T-helper 1 cell treated with Interleukin-12 subunit alpha and Interleukin-12 subunit beta and Interleukin-4 antibody, amounts not matched to agents 30 μg/mL and 1 μg/mL, for 36 hours (primary cell): ENCODE data around the gene PUS1.
"Not testable (repeated sequence)": the region's sequence is repeated elsewhere in the genome, so short reads cannot be mapped to it uniquely, and the experiment has no call there.

Experiments used
- H3K27ac Mint-ChIP-seq: one replicate; pipeline ENCODE4 v1.8.0; 2021; ENCODE audit warnings: mild to moderate bottlenecking, mixed read lengths
- H3K27me3 Mint-ChIP-seq: one replicate; pipeline ENCODE4 v1.8.0; 2021; ENCODE audit warnings: low read depth, mixed read lengths
- H3K36me3 Mint-ChIP-seq: one replicate; pipeline ENCODE4 v1.8.0; 2021; ENCODE audit warnings: low read depth, mixed read lengths
- H3K4me1 Mint-ChIP-seq: one replicate; pipeline ENCODE4 v1.8.0; 2021; ENCODE audit warnings: low read depth, mixed read lengths
- H3K4me3 Mint-ChIP-seq: one replicate; pipeline ENCODE4 v1.8.0; 2021; ENCODE audit warnings: mild to moderate bottlenecking, moderate library complexity, mixed read lengths
- H3K9me3 Mint-ChIP-seq: one replicate; pipeline ENCODE4 v1.8.0; 2021; ENCODE audit warnings: mixed read lengths

Gene PUS1

GRCh38 chr12:131948713-131949430 is 19.8 kb downstream of the PUS1 start:
- H3K4me1 Mint-ChIP-seq = peaks cover 25% of the 10 kb centered on the region

GRCh38 chr12:131949431-131950181 is 20.5 kb downstream of the PUS1 start, which contains the start of gene EP400:
Gene EP400 (plus strand): TSS chr12:131949942. CDS start chr12:131960620, 10,678 bp downstream.
- Mint-ChIP-seq H3K27me3 (no peaks in the 10 kb centered on the region), H3K27ac (peak within 1 kb of the TSS; percentile 92), H3K4me3 (peak within 1 kb of the TSS; percentile 89), H3K4me1 (peaks cover 25% of the 10 kb centered on the region), H3K9me3 (no peaks in the 10 kb centered on the region), H3K36me3 (no peaks in the 10 kb centered on the region)

More at GRCh38 chr12:131948713-131949430, 19.8 kb downstream of the PUS1 start:
- H3K27me3 Mint-ChIP-seq, H3K9me3 Mint-ChIP-seq, H3K36me3 Mint-ChIP-seq: not testable (repeated sequence)
- peak overlapping the region; percentile 78 for H3K27ac Mint-ChIP-seq
- peak overlapping the region; percentile 75 for H3K4me3 Mint-ChIP-seq

DNA sequence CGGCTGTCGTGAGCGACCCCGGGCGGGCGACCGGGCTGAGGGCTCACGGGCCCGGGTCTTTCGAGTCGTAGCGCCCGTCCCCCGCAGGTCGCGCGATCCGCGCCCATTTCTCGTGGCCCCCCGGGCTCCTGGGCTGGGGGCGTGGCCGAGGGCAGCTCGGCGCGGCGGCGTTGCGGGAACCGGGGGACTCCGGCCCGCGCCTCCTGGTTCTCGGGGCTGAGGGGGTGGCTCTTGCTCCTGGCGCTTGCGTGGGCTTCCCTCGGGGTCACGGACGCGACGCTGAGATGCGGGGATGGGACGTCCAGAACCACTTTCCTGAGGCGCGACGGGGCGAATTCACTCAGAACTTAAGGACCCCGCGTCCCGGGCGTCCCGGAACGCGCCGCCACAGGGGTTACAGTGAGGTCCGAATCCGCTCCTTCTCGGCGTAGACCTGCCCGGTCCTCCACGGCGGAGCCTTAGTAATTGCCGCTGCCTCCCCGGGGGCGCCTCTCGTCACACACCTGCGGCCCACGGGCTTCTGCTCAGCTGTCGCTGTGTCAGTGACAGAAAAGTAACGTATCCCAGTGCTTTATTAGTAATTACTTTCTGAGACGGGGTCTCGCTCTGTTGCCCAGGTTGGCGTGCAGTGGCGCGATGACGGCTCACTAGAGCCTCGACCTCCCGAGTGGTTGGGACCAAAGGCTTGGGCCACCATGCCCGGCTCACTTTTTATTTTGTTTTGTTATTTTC is 21.3 kb downstream of the PUS1 start:
- Mint-ChIP-seq H3K9me3 (no peaks in the 10 kb centered on the region), H3K4me1 (peaks cover 25% of the 10 kb centered on the region), H3K4me3 (peak overlapping the region; percentile 89), H3K36me3 (no peaks in the 10 kb centered on the region), H3K27ac (peak overlapping the region; percentile 92), H3K27me3 (no peaks in the 10 kb centered on the region)

- H3K4me1 Mint-ChIP-seq = peaks cover 20% of the 10 kb centered on the region
- H3K9me3 Mint-ChIP-seq, H3K36me3 Mint-ChIP-seq, H3K4me3 Mint-ChIP-seq, H3K27ac Mint-ChIP-seq, H3K27me3 Mint-ChIP-seq: not testable (repeated sequence)
These were observed 24.7 kb downstream of the PUS1 start for GRCh38 chr12:131953810-131954209.

- not testable (repeated sequence) for H3K27ac Mint-ChIP-seq, H3K9me3 Mint-ChIP-seq, H3K27me3 Mint-ChIP-seq, H3K4me3 Mint-ChIP-seq, H3K36me3 Mint-ChIP-seq
- H3K4me1 Mint-ChIP-seq = peaks cover 22% of the 10 kb centered on the region
These were observed 25.4 kb downstream of the PUS1 start for GRCh38 chr12:131954460-131954859.

DNA sequence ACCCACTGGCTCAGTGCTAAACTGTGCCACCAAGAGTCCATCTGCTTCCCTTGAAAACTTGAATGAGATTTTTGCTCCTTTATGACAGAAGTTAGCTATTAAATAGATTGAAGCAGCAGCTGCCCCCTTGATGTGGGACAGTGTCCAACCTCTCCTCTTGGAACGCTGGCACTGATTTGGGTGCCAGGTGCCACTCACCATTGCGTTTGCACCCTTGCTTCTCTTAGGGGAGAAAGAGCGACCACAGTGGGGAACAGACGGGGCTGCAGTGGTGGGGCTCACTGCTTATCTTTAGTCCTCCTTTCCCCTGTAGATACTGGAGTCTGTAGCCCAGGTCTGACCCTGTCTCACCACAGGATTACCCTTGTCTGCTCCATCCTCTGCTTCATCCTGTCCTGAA is 30.0 kb downstream of the PUS1 start:
- Mint-ChIP-seq H3K4me1 (peaks cover 31% of the 10 kb centered on the region), H3K36me3 (peaks cover 6% of the 10 kb centered on the region), H3K27me3 (no peaks in the 10 kb centered on the region), H3K27ac (no peak overlapping the region), H3K4me3 (no peak overlapping the region), H3K9me3 (no peaks in the 10 kb centered on the region)

GRCh38 chr12:131959641-131960589 is 30.8 kb downstream of the PUS1 start:
- H3K36me3 Mint-ChIP-seq = peaks cover 7% of the 10 kb centered on the region
- H3K4me3 Mint-ChIP-seq = no peak overlapping the region
- H3K27me3 Mint-ChIP-seq = no peaks in the 10 kb centered on the region
- no peak overlapping the region for H3K27ac Mint-ChIP-seq
- H3K9me3 Mint-ChIP-seq = no peaks in the 10 kb centered on the region
- peaks cover 33% of the 10 kb centered on the region for H3K4me1 Mint-ChIP-seq

- peaks cover 12% of the 10 kb centered on the region for H3K36me3 Mint-ChIP-seq
- not testable (repeated sequence) for H3K9me3 Mint-ChIP-seq, H3K27ac Mint-ChIP-seq, H3K27me3 Mint-ChIP-seq, H3K4me3 Mint-ChIP-seq
- H3K4me1 Mint-ChIP-seq = peaks cover 37% of the 10 kb centered on the region
These were observed 31.7 kb downstream of the PUS1 start for GRCh38 chr12:131960590-131961325.

GRCh38 chr12:131961328-131961727 is 32.3 kb downstream of the PUS1 start:
- Mint-ChIP-seq H3K36me3 (peaks cover 12% of the 10 kb centered on the region), H3K4me1 (peaks cover 34% of the 10 kb centered on the region)
- H3K4me3 Mint-ChIP-seq, H3K27ac Mint-ChIP-seq, H3K9me3 Mint-ChIP-seq, H3K27me3 Mint-ChIP-seq: not testable (repeated sequence)

GRCh38 chr12:131962069-131962468 is 33.0 kb downstream of the PUS1 start:
- H3K36me3 Mint-ChIP-seq = peaks cover 12% of the 10 kb centered on the region
- H3K27ac Mint-ChIP-seq = peak overlapping the region; percentile 14
- no peaks in the 10 kb centered on the region for H3K27me3 Mint-ChIP-seq
- H3K4me3 Mint-ChIP-seq = no peak overlapping the region
- H3K4me1 Mint-ChIP-seq = peaks cover 34% of the 10 kb centered on the region
- H3K9me3 Mint-ChIP-seq = no peaks in the 10 kb centered on the region

DNA sequence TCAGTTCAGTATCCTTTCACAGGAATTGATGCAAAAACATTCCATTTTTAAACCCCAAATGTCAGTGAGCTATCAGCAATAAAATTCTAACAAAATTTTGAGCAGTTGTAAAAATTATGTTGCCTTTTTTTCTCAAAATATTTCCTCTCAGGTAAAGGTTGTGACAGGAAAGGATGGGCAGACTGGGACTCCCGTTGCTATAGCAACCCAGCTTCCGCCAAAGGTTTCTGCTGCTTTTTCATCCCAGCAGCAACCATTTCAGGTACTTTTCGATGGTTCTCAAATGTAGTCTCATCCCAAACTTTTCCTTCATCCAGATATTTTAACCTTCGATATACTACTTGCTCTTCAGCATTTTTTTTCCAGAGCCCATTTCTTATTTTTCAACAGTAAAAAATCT is 34.3 kb downstream of the PUS1 start:
- peaks cover 33% of the 10 kb centered on the region for H3K4me1 Mint-ChIP-seq
- no peak overlapping the region for H3K27ac Mint-ChIP-seq
- no peak overlapping the region for H3K4me3 Mint-ChIP-seq
- no peaks in the 10 kb centered on the region for H3K9me3 Mint-ChIP-seq
- H3K36me3 Mint-ChIP-seq = peaks cover 15% of the 10 kb centered on the region
- H3K27me3 Mint-ChIP-seq = no peaks in the 10 kb centered on the region

- H3K36me3 Mint-ChIP-seq = peaks cover 17% of the 10 kb centered on the region
- peaks cover 35% of the 10 kb centered on the region for H3K4me1 Mint-ChIP-seq
- no peaks in the 10 kb centered on the region for H3K9me3 Mint-ChIP-seq
- H3K27ac Mint-ChIP-seq = no peak overlapping the region
- H3K27me3 Mint-ChIP-seq = no peaks in the 10 kb centered on the region
- no peak overlapping the region for H3K4me3 Mint-ChIP-seq
These were observed 36.0 kb downstream of the PUS1 start for GRCh38 chr12:131965073-131965472.

DNA sequence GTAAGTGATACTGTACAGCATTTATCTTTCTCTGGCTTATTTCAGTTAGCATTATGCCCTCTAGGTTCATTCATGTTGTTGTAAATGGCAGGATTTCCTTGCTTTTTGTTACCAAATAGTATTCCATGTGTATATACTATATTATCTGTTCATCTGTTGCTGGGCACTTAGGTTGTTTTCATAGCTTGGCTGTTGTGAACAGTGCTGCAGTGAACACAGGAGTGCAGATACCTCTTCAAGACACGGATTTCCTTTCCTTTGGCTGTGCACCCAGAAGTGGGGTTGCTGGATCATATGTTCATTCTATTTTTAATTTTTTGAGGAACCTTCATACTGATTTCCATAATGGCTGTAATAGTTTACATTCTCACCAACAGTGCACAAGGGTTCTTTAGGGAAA is 42.1 kb downstream of the PUS1 start:
- Mint-ChIP-seq H3K36me3 (peaks cover 10% of the 10 kb centered on the region), H3K4me1 (peaks cover 17% of the 10 kb centered on the region), H3K4me3 (no peak overlapping the region), H3K27me3 (no peaks in the 10 kb centered on the region), H3K27ac (no peak overlapping the region), H3K9me3 (no peaks in the 10 kb centered on the region)
